ENCODE measurements around the gene IRAK3. TPM values are rescaled to one million over a fixed set of nuclear protein-coding genes. Genes with fewer than 3 reads are reported as not detected.

IRAK3 gene
- total and polyA plus RNA-seq, 2 experiments from 2014 or later, result 0.53 to 1.8 TPM

DNA sequence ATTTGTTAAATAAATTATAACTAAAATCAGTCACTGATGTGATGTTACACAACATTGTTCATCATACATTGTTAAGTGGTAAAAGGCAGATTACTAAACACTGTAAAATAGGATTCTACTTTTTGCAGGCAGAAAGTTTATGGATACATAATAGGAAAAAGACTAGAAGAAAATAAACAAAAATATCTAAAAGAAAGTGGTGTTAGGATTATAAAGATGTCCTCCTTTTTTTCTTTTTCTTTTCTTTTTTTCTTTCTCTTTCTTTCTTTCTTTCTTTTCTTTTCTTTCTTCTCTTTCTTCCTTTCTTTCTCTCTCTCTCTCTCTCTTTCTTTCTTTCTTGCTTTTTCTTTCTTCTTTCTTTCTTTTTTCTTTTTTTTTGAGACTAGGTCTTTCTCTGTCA is 73.7 kb downstream of the IRAK3 start (continued):
- TF ChIP-seq, protein P1, sequence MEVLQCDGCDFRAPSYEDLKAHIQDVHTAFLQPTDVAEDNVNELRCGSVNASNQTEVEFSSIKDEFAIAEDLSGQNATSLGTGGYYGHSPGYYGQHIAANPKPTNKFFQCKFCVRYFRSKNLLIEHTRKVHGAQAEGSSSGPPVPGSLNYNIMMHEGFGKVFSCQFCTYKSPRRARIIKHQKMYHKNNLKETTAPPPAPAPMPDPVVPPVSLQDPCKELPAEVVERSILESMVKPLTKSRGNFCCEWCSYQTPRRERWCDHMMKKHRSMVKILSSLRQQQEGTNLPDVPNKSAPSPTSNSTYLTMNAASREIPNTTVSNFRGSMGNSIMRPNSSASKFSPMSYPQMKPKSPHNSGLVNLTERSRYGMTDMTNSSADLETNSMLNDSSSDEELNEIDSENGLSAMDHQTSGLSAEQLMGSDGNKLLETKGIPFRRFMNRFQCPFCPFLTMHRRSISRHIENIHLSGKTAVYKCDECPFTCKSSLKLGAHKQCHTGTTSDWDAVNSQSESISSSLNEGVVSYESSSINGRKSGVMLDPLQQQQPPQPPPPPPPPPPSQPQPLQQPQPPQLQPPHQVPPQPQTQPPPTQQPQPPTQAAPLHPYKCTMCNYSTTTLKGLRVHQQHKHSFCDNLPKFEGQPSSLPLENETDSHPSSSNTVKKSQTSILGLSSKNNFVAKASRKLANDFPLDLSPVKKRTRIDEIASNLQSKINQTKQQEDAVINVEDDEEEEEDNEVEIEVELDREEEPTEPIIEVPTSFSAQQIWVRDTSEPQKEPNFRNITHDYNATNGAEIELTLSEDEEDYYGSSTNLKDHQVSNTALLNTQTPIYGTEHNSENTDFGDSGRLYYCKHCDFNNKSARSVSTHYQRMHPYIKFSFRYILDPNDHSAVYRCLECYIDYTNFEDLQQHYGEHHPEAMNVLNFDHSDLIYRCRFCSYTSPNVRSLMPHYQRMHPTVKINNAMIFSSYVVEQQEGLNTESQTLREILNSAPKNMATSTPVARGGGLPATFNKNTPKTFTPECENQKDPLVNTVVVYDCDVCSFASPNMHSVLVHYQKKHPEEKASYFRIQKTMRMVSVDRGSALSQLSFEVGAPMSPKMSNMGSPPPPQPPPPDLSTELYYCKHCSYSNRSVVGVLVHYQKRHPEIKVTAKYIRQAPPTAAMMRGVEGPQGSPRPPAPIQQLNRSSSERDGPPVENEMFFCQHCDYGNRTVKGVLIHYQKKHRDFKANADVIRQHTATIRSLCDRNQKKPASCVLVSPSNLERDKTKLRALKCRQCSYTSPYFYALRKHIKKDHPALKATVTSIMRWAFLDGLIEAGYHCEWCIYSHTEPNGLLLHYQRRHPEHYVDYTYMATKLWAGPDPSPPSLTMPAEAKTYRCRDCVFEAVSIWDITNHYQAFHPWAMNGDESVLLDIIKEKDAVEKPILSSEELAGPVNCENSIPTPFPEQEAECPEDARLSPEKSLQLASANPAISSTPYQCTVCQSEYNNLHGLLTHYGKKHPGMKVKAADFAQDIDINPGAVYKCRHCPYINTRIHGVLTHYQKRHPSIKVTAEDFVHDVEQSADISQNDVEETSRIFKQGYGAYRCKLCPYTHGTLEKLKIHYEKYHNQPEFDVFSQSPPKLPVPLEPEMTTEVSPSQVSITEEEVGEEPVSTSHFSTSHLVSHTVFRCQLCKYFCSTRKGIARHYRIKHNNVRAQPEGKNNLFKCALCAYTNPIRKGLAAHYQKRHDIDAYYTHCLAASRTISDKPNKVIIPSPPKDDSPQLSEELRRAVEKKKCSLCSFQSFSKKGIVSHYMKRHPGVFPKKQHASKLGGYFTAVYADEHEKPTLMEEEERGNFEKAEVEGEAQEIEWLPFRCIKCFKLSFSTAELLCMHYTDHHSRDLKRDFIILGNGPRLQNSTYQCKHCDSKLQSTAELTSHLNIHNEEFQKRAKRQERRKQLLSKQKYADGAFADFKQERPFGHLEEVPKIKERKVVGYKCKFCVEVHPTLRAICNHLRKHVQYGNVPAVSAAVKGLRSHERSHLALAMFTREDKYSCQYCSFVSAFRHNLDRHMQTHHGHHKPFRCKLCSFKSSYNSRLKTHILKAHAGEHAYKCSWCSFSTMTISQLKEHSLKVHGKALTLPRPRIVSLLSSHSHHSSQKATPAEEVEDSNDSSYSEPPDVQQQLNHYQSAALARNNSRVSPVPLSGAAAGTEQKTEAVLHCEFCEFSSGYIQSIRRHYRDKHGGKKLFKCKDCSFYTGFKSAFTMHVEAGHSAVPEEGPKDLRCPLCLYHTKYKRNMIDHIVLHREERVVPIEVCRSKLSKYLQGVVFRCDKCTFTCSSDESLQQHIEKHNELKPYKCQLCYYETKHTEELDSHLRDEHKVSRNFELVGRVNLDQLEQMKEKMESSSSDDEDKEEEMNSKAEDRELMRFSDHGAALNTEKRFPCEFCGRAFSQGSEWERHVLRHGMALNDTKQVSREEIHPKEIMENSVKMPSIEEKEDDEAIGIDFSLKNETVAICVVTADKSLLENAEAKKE (CRISPR knock-in tag; IDR thresholded peaks at IDR 0.05), result no peak
- TF ChIP-seq JUNB (IDR thresholded peaks at IDR 0.05; ENCODE audit: unreplicated experiment), result no peak

GRCh38 chr12:66268562-66268961 is 79.5 kb downstream of the IRAK3 start:
- H3K27me3 Mint-ChIP-seq (ENCODE audit: insufficient read depth, low read depth, poor library complexity), result no peaks in the 10 kb centered on the region
- peaks cover 14% of the 10 kb centered on the region for H3K4me1 Mint-ChIP-seq
- no peaks in the 10 kb centered on the region; the same call in 2 of the 3 replicates for H3K36me3 Mint-ChIP-seq (ENCODE audit: low read depth)
- H3K79me2 ChIP-seq (replicated peaks; ENCODE audit: insufficient read depth), result no peaks in the 10 kb centered on the region
- H3K4me3 Mint-ChIP-seq, result no peak overlapping the region
- H4K20me1 ChIP-seq (replicated peaks; ENCODE audit: insufficient read depth), result no peaks in the 10 kb centered on the region
- H3K27ac ChIP-seq (ENCODE audit: low read depth), result no peak overlapping the region
- H3K27ac Mint-ChIP-seq, result no peak overlapping the region
- H2AFZ ChIP-seq, result peak overlapping the region; percentile 67
- ATAC-seq (no peak), DNase-seq (ENCODE audit: low spot score) (no peak)
- H3K4me1 ChIP-seq (ENCODE audit: insufficient read depth), result no peaks in the 10 kb centered on the region
- no peaks in the 10 kb centered on the region for H3K27me3 ChIP-seq (ENCODE audit: insufficient read depth)
- H3K9me3 Mint-ChIP-seq, result no peaks in the 10 kb centered on the region
- no peak overlapping the region for H3K4me2 ChIP-seq
- no peaks in the 10 kb centered on the region for H3F3A ChIP-seq (replicated peaks; ENCODE audit: low read depth)
- no peaks in the 10 kb centered on the region for H3K9me2 ChIP-seq (ENCODE audit: insufficient read depth)
- H3K4me3 ChIP-seq, result no peak overlapping the region
- no peaks in the 10 kb centered on the region for H3K36me3 ChIP-seq (ENCODE audit: insufficient read depth)
- no peak for TF ChIP-seq POLR2AphosphoS5 (IDR thresholded peaks at IDR 0.05; ENCODE audit: low read depth)
- no peak for TF ChIP-seq ZNF331 (CRISPR knock-in tag; IDR thresholded peaks at IDR 0.05; ENCODE audit: low read depth)
- TF ChIP-seq EZH2 (IDR thresholded peaks at IDR 0.05; ENCODE audit: low read depth, unreplicated experiment), result no peak
- TF ChIP-seq, protein P1 (CRISPR knock-in tag; IDR thresholded peaks at IDR 0.05), result no peak
- TF ChIP-seq, protein P2, sequence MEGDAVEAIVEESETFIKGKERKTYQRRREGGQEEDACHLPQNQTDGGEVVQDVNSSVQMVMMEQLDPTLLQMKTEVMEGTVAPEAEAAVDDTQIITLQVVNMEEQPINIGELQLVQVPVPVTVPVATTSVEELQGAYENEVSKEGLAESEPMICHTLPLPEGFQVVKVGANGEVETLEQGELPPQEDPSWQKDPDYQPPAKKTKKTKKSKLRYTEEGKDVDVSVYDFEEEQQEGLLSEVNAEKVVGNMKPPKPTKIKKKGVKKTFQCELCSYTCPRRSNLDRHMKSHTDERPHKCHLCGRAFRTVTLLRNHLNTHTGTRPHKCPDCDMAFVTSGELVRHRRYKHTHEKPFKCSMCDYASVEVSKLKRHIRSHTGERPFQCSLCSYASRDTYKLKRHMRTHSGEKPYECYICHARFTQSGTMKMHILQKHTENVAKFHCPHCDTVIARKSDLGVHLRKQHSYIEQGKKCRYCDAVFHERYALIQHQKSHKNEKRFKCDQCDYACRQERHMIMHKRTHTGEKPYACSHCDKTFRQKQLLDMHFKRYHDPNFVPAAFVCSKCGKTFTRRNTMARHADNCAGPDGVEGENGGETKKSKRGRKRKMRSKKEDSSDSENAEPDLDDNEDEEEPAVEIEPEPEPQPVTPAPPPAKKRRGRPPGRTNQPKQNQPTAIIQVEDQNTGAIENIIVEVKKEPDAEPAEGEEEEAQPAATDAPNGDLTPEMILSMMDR (conservative IDR thresholded peaks at IDR 0.05; ENCODE audit: low read depth in 2 of 2), result no peak
- no peak for TF ChIP-seq CREB1 (CRISPR knock-in tag; IDR thresholded peaks at IDR 0.05; ENCODE audit: low read depth)
- no peak for TF ChIP-seq NANOG (IDR thresholded peaks at IDR 0.05; ENCODE audit: borderline replicate concordance)
